Keratinocyte (primary cell): ENCODE results near the gene LTBP2. TPM values are rescaled to one million over a fixed set of nuclear protein-coding genes. Genes with fewer than 3 reads are reported as not detected.

Source experiments
- DNase-seq: peaks from one replicate; pipeline ENCODE4 v3.0.0-alpha.2; 2011; ENCODE audit warnings: low read depth, missing footprints, low spot score
- FAIRE-seq: peaks from 2 replicates; lab custom pipeline; 2011; peaks lifted over from hg19 to GRCh38; lab: Jason Lieb, UNC
- H2AFZ ChIP-seq: 2 replicates; pipeline ENCODE4 v1.6.0; 2012; ENCODE audit warnings: low read length, control low read depth, inconsistent platforms; ENCODE audit not compliant: control insufficient read depth
- H3K27ac ChIP-seq: 2 replicates; pipeline ENCODE4 v1.5.1; 2011; ENCODE audit warnings: low read length; ENCODE audit not compliant: control insufficient read depth, insufficient read depth
- H3K27me3 ChIP-seq: 3 replicates; pipeline ENCODE4 v1.6.0; 2011; ENCODE audit warnings: low read length; ENCODE audit not compliant: control insufficient read depth, insufficient read depth; ENCODE audit errors: extremely low read depth
- H3K36me3 ChIP-seq, 2 experiments: 2 replicates in 1 of 2; 3 replicates in 1 of 2; pipeline ENCODE4 v1.5.1; 2011; ENCODE audit warnings: low read length in 2 of 2, mild to moderate bottlenecking in 1 of 2; ENCODE audit not compliant: control insufficient read depth in 2 of 2, insufficient read depth in 2 of 2; ENCODE audit errors: extremely low read depth in 1 of 2
- H3K4me1 ChIP-seq: 3 replicates; pipeline ENCODE4 v1.5.1; 2011; ENCODE audit warnings: low read length; ENCODE audit not compliant: control insufficient read depth, insufficient read depth; ENCODE audit errors: extremely low read depth
- H3K4me2 ChIP-seq: 3 replicates; pipeline ENCODE4 v1.6.0; 2011; ENCODE audit warnings: low read depth, low read length; ENCODE audit not compliant: control insufficient read depth, insufficient read depth; ENCODE audit errors: extremely low read depth
- H3K4me3 ChIP-seq, 3 experiments: fragments of 200-600 bp in 1 of 3; sonication (generic) in 1 of 3; 2 replicates in 2 of 3; 3 replicates in 1 of 3; pipeline ENCODE4 v1.5.1; 2011 to 2016; ENCODE audit warnings: low read length in 3 of 3, mild to moderate bottlenecking in 3 of 3, control low read depth in 2 of 3, inconsistent platforms in 1 of 3, low read depth in 1 of 3, mixed read lengths in 1 of 3, mixed run types in 1 of 3, moderate library complexity in 1 of 3; ENCODE audit not compliant: control insufficient read depth in 2 of 3, insufficient read depth in 2 of 3; ENCODE audit errors: extremely low read depth in 1 of 3
- H3K79me2 ChIP-seq: 2 replicates; pipeline ENCODE4 v1.6.0; 2012; ENCODE audit warnings: low read length; ENCODE audit not compliant: control insufficient read depth, insufficient read depth
- H3K9ac ChIP-seq: 3 replicates; pipeline ENCODE4 v1.6.0; 2011; ENCODE audit warnings: low read length; ENCODE audit not compliant: control insufficient read depth, insufficient read depth; ENCODE audit errors: extremely low read depth
- H3K9me1 ChIP-seq: 3 replicates; pipeline ENCODE4 v1.6.0; 2011; ENCODE audit warnings: low read length; ENCODE audit not compliant: control insufficient read depth, insufficient read depth; ENCODE audit errors: extremely low read depth
- H3K9me3 ChIP-seq: 2 replicates; pipeline ENCODE4 v1.5.1; 2012; ENCODE audit warnings: low read depth, low read length; ENCODE audit not compliant: control insufficient read depth
- H4K20me1 ChIP-seq: 3 replicates; pipeline ENCODE4 v1.6.0; 2011; ENCODE audit warnings: low read length; ENCODE audit not compliant: control insufficient read depth, insufficient read depth; ENCODE audit errors: extremely low read depth
- EZH2 ChIP-seq: IDR thresholded peaks from one replicate; pipeline ENCODE4 v1.6.1; 2012; ENCODE audit warnings: inconsistent platforms, mild to moderate bottlenecking, low read length, moderate library complexity
- dilution Hi-C: fragments of 300-500 bp; cut with MboI; formaldehyde crosslinking; loops from one replicate; pipeline ENCODE4 v1.7.0; 2020; ENCODE audit warnings: low sequenced_read_pairs; ENCODE audit not compliant: extremely low pct_ligation_motif_present
- polyA plus RNA-seq, 5 experiments: library from polyadenylated mRNA; depleted of rRNA in 3 of 5; stranded (reverse) in 3 of 5; stranded (forward) in 1 of 5; unstranded in 1 of 5; fragments of >200 nt; gene quantifications; 1 replicate in 1 of 5; 2 replicates in 3 of 5; 3 replicates in 1 of 5; pipeline versions ENCODE4 v1.2.1 to v1.2.3, GENCODE V29; 2011 to 2012; ENCODE audit warnings: missing spikeins in 2 of 5, low read depth in 1 of 5, low replicate concordance in 1 of 5
- TF ChIP-seq, protein P1 (sequence below), 3 experiments: IDR thresholded peaks in 1 of 3; conservative IDR thresholded peaks in 1 of 3; optimal IDR thresholded peaks in 1 of 3; 2 replicates in 2 of 3; 3 replicates in 1 of 3; pipeline versions ENCODE3 to v1.5.1; 2011; ENCODE audit warnings: low read length in 3 of 3, mild to moderate bottlenecking in 3 of 3, moderate library complexity in 2 of 3, control low read depth in 1 of 3, inconsistent platforms in 1 of 3; ENCODE audit not compliant: insufficient read depth in 2 of 3; ENCODE audit errors: extremely low read depth in 1 of 3

Gene LTBP2
- polyA plus RNA-seq, 1 donor (not counting 4 experiments of a cell fraction or from before 2014, with no cell fraction given) = 23.9 TPM

DNA sequence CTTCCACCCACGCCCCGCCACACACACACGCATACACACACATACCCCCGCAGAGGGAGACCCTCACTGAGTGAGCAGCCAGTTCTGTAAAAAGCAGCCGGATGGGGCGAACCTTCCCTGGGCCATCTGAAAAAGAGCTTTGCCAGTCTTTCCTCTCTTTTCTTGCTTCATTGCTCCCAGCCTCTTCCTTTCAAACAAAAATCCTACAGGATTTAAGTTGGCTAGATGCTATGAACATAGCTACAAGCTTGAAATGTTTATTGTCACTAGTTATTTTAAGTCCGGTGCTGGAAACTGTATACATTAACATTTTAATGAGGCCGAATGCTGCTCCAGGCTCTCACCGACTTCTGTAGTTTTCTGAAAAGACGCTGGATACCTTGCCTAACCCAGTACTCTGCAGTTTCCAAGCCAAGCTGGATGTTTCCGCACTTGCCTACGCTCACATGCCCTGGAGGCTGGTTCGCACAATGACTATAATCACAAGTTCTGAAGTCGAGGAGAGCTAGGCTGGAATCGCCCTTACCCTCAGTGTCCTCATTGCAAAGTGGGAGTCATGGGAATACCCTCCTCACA is 39.2 kb downstream of the LTBP2 start:
- dilution Hi-C loops = no loop called here
- TF ChIP-seq EZH2 = no peak
- TF ChIP-seq, protein P1, sequence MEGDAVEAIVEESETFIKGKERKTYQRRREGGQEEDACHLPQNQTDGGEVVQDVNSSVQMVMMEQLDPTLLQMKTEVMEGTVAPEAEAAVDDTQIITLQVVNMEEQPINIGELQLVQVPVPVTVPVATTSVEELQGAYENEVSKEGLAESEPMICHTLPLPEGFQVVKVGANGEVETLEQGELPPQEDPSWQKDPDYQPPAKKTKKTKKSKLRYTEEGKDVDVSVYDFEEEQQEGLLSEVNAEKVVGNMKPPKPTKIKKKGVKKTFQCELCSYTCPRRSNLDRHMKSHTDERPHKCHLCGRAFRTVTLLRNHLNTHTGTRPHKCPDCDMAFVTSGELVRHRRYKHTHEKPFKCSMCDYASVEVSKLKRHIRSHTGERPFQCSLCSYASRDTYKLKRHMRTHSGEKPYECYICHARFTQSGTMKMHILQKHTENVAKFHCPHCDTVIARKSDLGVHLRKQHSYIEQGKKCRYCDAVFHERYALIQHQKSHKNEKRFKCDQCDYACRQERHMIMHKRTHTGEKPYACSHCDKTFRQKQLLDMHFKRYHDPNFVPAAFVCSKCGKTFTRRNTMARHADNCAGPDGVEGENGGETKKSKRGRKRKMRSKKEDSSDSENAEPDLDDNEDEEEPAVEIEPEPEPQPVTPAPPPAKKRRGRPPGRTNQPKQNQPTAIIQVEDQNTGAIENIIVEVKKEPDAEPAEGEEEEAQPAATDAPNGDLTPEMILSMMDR (optimal IDR thresholded peaks at IDR 0.05 in 1 of 3, IDR thresholded peaks at IDR 0.05 in 1 of 3, conservative IDR thresholded peaks at IDR 0.05 in 1 of 3; ENCODE audit: extremely low read depth in 1 of 3, insufficient read depth in 2 of 3, low read length in 3 of 3) = no peak
- Histone ChIP-seq H3K4me2 (peak overlapping the region; percentile 91), H3K27me3 (no peaks in the 10 kb centered on the region), H2AFZ (no peak overlapping the region), H3K4me1 (peaks cover 72% of the 10 kb centered on the region), H3K4me3 (peak overlapping the region; percentile 32 to 58 (median 56)), H3K9me3 (no peaks in the 10 kb centered on the region), H3K36me3 (peaks cover 0 to 24% of the 10 kb centered on the region in 2 experiments), H4K20me1 (no peaks in the 10 kb centered on the region), H3K9me1 (peaks cover 2% of the 10 kb centered on the region), H3K27ac (peak overlapping the region; percentile 99), H3K9ac (peak overlapping the region; percentile 93), H3K79me2 (peaks cover 16% of the 10 kb centered on the region)
- FAIRE-seq (peak; percentile 92), DNase-seq (no peak)

DNA sequence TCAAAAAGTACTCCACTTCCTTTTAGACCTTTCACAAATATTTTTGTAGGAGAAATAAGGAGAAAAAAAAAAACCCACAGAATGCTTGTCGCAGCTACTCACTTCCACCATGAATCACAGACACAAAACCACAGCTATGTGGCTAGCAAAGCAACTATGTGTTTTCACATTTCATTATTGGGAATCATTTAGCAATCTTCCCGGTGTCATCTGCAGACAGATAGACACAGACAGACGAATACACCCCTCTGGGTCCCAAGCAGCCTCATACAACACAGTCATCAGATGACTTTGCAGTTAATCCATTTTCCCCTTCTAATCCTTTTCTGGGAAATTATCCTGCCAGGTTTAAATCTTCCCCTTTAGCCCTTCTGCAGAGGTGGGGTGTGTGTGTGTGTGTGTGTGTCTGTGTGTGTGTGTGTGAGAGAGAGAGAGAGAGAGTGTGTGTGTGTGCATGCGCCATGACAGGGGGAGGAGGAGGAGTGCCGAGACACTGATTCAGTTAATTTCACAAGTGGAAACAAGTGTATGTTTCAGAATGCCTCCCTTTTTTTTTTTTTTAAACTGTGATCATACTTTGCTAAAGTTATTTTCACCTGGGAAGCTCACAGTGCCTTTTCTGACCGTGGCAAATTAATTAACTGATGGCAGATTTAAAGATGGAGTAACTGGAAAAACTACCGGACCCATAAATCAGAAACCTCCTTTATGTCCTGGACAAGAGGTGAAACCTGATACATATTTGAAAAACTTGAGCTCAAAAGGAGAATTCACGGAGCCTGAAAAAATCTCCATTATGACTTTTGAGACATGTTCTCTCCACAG is 39.9 kb downstream of the LTBP2 start:
- peak overlapping the region; percentile 32 to 58 (median 56) for H3K4me3 ChIP-seq
- no peaks in the 10 kb centered on the region for H3K27me3 ChIP-seq

More for the DNA sequence above, 39.9 kb downstream of the LTBP2 start:
- H3K79me2 ChIP-seq = peaks cover 14% of the 10 kb centered on the region
- TF ChIP-seq EZH2 = no peak
- TF ChIP-seq, protein P1 (optimal IDR thresholded peaks at IDR 0.05 in 1 of 3, IDR thresholded peaks at IDR 0.05 in 1 of 3, conservative IDR thresholded peaks at IDR 0.05 in 1 of 3; ENCODE audit: extremely low read depth in 1 of 3, insufficient read depth in 2 of 3, low read length in 3 of 3) = no peak
- peak overlapping the region; percentile 91 for H3K4me2 ChIP-seq
- peaks cover 2% of the 10 kb centered on the region for H3K9me1 ChIP-seq
- FAIRE-seq (peak; percentile 94), DNase-seq (peak; percentile 76)
- no peaks in the 10 kb centered on the region for H4K20me1 ChIP-seq
- H2AFZ ChIP-seq = no peak overlapping the region
- dilution Hi-C loops = no loop called here
- H3K9me3 ChIP-seq = no peaks in the 10 kb centered on the region
- peaks cover 0 to 26% of the 10 kb centered on the region in 2 experiments for H3K36me3 ChIP-seq
- peaks cover 79% of the 10 kb centered on the region for H3K4me1 ChIP-seq
- peak overlapping the region; percentile 93 for H3K9ac ChIP-seq
- peak overlapping the region; percentile 99 for H3K27ac ChIP-seq
